Measurements from ENCODE around the gene DNAH10. TPM values are rescaled to one million over a fixed set of nuclear protein-coding genes. Genes with fewer than 3 reads are reported as not detected.
A peak's percentile ranks its signal among the peaks of the same experiment; 100 is the strongest.

DNAH10 gene
- total RNA-seq (2022): 0.14 and 0.20 TPM in 2 replicates
- Bru-seq, nascent RNA: percentile 9 among the genes with signal in this experiment
- BruChase-seq, experiment 1, labeled RNA remaining after a 6-hour chase: percentile 9 among the genes with signal in this experiment
- BruChase-seq, experiment 2, labeled RNA remaining after a 2-hour chase: percentile 10 among the genes with signal in this experiment
- long read RNA-seq, partial matches to known transcripts: 0 of 2 reads
- long read RNA-seq, other reads (novel, unspliced or antisense): 2 of 2 reads

- Mint-ChIP-seq H3K27me3 (ENCODE audit: unreplicated experiment) (no peaks in the 10 kb centered on the region), H3K4me1 (ENCODE audit: low read depth, unreplicated experiment) (no peaks in the 10 kb centered on the region), H3K27ac (ENCODE audit: unreplicated experiment) (no peak within 1 kb of the TSS), H3K9me3 (ENCODE audit: low read depth, unreplicated experiment) (no peaks in the 10 kb centered on the region), H3K4me3 (ENCODE audit: low read depth, unreplicated experiment) (peak within 1 kb of the TSS; percentile 67), H3K36me3 (ENCODE audit: insufficient read depth, unreplicated experiment) (peaks cover 11% of the 10 kb centered on the region)
- BruUV-seq (replicated peaks): no TSS peak
- DNase-seq: peak; percentile 74
- CTCF ChIA-PET: interaction anchor here (1.0 kb wide), 1 partner anchor 270 kb away, joined by 3 read pairs; no protein-coding TSS in a partner anchor
- intact Hi-C loops (cut with micrococcal nuclease; ENCODE audit: unreplicated experiment): no loop called here
- TF ChIP-seq CTCF (IDR thresholded peaks at IDR 0.05; ENCODE audit: unreplicated experiment): peak; percentile 43
These were observed at the start of gene DNAH10 for GRCh38 chr12:123761841-123762714. Gene DNAH10, plus strand, starts transcription at chr12:123762301. Its CDS starts 36 bp downstream, at chr12:123762337.

DNA sequence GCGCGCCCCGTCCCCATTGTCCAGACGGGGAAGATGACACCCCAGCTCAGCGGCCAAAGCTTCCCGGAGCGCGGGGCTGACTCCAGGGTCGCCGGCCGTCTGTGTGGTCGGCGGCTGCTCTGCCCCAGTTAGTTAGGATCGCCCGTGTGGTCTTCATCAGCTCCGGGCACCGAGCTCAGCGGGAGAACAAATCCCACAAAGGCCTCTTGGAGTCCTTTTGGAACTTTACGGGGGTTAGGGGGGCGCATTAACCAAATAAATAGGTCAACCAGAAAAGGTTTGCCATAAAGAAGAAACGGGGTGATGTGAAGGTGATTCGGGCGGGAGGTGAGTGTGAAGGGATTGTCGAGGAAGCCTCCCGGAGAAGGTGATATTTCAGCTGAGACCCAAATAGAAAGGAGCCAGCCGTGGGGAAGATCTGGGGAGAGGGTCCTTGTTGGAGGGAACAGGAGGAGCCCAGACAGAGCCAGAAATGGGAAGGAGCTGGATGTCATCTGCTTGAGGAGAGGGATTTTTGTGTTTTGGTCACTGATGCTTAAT is 49.3 kb upstream of the DNAH10 start:
- TF ChIP-seq CTCF (IDR thresholded peaks at IDR 0.05; ENCODE audit: unreplicated experiment): no peak
- CTCF ChIA-PET: no interaction called here
- BruUV-seq (replicated peaks): no TSS peak
- intact Hi-C loops (cut with micrococcal nuclease; ENCODE audit: unreplicated experiment): no loop called here
- Mint-ChIP-seq H3K27me3 (ENCODE audit: unreplicated experiment) (no peaks in the 10 kb centered on the region), H3K36me3 (ENCODE audit: insufficient read depth, unreplicated experiment) (peaks cover 28% of the 10 kb centered on the region), H3K4me3 (ENCODE audit: low read depth, unreplicated experiment) (peak overlapping the region; percentile 79), H3K27ac (ENCODE audit: unreplicated experiment) (peak overlapping the region; percentile 0), H3K4me1 (ENCODE audit: low read depth, unreplicated experiment) (peaks cover 14% of the 10 kb centered on the region), H3K9me3 (ENCODE audit: low read depth, unreplicated experiment) (no peaks in the 10 kb centered on the region)
- peak; percentile 24 for DNase-seq

GRCh38 chr12:123713398-123713797 is 48.7 kb upstream of the DNAH10 start:
- Mint-ChIP-seq H3K4me1 (ENCODE audit: low read depth, unreplicated experiment) (peaks cover 14% of the 10 kb centered on the region), H3K36me3 (ENCODE audit: insufficient read depth, unreplicated experiment) (peaks cover 28% of the 10 kb centered on the region), H3K27me3 (ENCODE audit: unreplicated experiment) (no peaks in the 10 kb centered on the region), H3K4me3 (ENCODE audit: low read depth, unreplicated experiment) (peak overlapping the region; percentile 79), H3K9me3 (ENCODE audit: low read depth, unreplicated experiment) (no peaks in the 10 kb centered on the region), H3K27ac (ENCODE audit: unreplicated experiment) (peak overlapping the region; percentile 0)
- no peak for TF ChIP-seq CTCF (IDR thresholded peaks at IDR 0.05; ENCODE audit: unreplicated experiment)
- intact Hi-C loops (cut with micrococcal nuclease; ENCODE audit: unreplicated experiment): no loop called here
- no peak for DNase-seq
- CTCF ChIA-PET: no interaction called here
- TSS peak; percentile 45 for BruUV-seq (replicated peaks)

DNA sequence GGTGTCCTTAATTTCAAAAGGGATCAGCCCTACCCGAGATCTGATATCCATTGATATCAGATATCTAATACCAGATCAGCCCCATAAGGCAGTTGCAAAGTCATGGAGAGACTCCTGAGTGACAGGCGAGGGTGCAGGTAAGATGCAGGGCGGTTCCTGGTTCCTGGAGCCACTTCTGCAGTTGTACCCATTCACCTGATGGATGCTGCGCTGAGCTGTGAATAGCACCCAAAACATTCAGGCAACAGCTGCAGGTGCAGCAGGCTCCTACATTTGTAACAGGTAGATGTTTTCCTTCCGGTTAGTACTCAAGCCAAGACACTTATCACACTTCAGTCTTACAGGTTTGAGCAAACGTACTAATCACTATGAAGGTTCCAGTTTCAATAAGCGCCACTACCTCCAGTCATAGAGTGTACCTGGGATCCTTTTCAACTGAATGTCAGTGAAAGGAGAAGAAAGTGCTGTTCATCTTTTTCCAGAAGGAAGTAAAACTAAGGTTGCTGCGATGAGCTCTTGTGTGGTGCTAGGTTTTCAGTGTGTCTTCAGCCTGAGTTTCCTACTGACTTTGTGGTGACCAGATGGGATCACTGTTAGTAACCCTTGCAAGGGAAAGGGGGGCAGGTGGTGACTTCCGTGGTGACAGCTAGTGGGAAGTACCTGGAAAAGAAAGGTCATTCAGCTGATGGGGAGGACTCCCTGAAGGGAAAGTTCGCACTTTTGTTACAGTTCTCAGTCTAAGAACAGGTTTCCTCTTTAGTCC is 48.1 kb upstream of the DNAH10 start:
- Mint-ChIP-seq H3K27me3 (ENCODE audit: unreplicated experiment) (no peaks in the 10 kb centered on the region), H3K27ac (ENCODE audit: unreplicated experiment) (peak overlapping the region; percentile 0), H3K36me3 (ENCODE audit: insufficient read depth, unreplicated experiment) (peaks cover 28% of the 10 kb centered on the region), H3K9me3 (ENCODE audit: low read depth, unreplicated experiment) (no peaks in the 10 kb centered on the region), H3K4me1 (ENCODE audit: low read depth, unreplicated experiment) (peaks cover 14% of the 10 kb centered on the region), H3K4me3 (ENCODE audit: low read depth, unreplicated experiment) (peak overlapping the region; percentile 79)
- CTCF ChIA-PET: no interaction called here
- DNase-seq: no peak
- BruUV-seq (replicated peaks): no TSS peak
- no peak for TF ChIP-seq CTCF (IDR thresholded peaks at IDR 0.05; ENCODE audit: unreplicated experiment)
- intact Hi-C loops (cut with micrococcal nuclease; ENCODE audit: unreplicated experiment): no loop called here

All from Calu3 (cell line).